Mesenchymal stem cell (in vitro differentiated cells and primary cell): ENCODE results near the gene PFN3.
"Not testable (repeated sequence)": the region's sequence is repeated elsewhere in the genome, so short reads cannot be mapped to it uniquely, and the experiment has no call there.

ENCODE experiments used
- DNase-seq: peaks from one replicate; pipeline ENCODE4 v3.0.0-alpha.2; 2013
- H2AFZ ChIP-seq: one replicate; pipeline ENCODE4 v1.6.1; 2013; ENCODE audit warnings: low read depth, mild to moderate bottlenecking, control low read depth, inconsistent platforms, low read length, moderate library complexity
- H2AK5ac ChIP-seq: 2 replicates; pipeline ENCODE4 v1.6.1; 2013; ENCODE audit warnings: low read length, moderate library complexity, mild to moderate bottlenecking, inconsistent platforms; ENCODE audit not compliant: severe bottlenecking
- H2BK120ac ChIP-seq: one replicate; pipeline ENCODE4 v1.6.1; 2013; ENCODE audit warnings: low read depth, mild to moderate bottlenecking, inconsistent platforms, low read length, moderate library complexity
- H2BK12ac ChIP-seq, 2 experiments: one replicate each; pipeline ENCODE4 v1.6.1; 2013; ENCODE audit warnings: inconsistent platforms in 2 of 2, low read length in 2 of 2, mild to moderate bottlenecking in 2 of 2, moderate library complexity in 2 of 2, control low read depth in 1 of 2
- H2BK15ac ChIP-seq: one replicate; pipeline ENCODE4 v1.6.1; 2013; ENCODE audit warnings: mild to moderate bottlenecking, low read depth, inconsistent platforms; ENCODE audit not compliant: poor library complexity, severe bottlenecking
- H2BK5ac ChIP-seq: 2 replicates; pipeline ENCODE4 v1.6.1; 2013; ENCODE audit warnings: low read depth, mild to moderate bottlenecking, low read length, control low read depth, inconsistent platforms; ENCODE audit not compliant: poor library complexity, severe bottlenecking
- H3K14ac ChIP-seq, 2 experiments: one replicate each; pipeline ENCODE4 v1.6.1; 2013; ENCODE audit warnings: inconsistent platforms in 2 of 2, low read length in 2 of 2, control low read depth in 1 of 2, mild to moderate bottlenecking in 1 of 2, moderate library complexity in 1 of 2
- H3K18ac ChIP-seq, 2 experiments: one replicate each; pipeline ENCODE4 v1.6.1; 2013; ENCODE audit warnings: inconsistent platforms in 2 of 2, low read length in 2 of 2, control low read depth in 1 of 2, low read depth in 1 of 2, mild to moderate bottlenecking in 1 of 2
- H3K23ac ChIP-seq, 2 experiments: one replicate each; pipeline ENCODE4 v1.6.1; 2013; ENCODE audit warnings: inconsistent platforms in 2 of 2, low read length in 2 of 2, mild to moderate bottlenecking in 2 of 2, moderate library complexity in 2 of 2, control low read depth in 1 of 2
- H3K27ac ChIP-seq: 2 replicates; pipeline ENCODE4 v1.5.1; 2013; ENCODE audit warnings: mild to moderate bottlenecking, moderate library complexity, low read length, control low read depth, inconsistent platforms; ENCODE audit not compliant: poor library complexity, severe bottlenecking
- H3K27me3 ChIP-seq, 2 experiments: 2 replicates each; pipeline versions ENCODE4 v1.6.1 to v1.7.0; 2013; ENCODE audit warnings: low read length in 2 of 2, mild to moderate bottlenecking in 2 of 2, moderate library complexity in 2 of 2, control low read depth in 1 of 2, inconsistent platforms in 1 of 2; ENCODE audit not compliant: control insufficient read depth in 1 of 2, insufficient read depth in 1 of 2
- H3K36me3 ChIP-seq, 2 experiments: 2 replicates each; pipeline versions ENCODE4 v1.6.1 to v1.7.0; 2013; ENCODE audit warnings: low read length in 2 of 2, control low read depth in 1 of 2, inconsistent platforms in 1 of 2, low read depth in 1 of 2, mild to moderate bottlenecking in 1 of 2; ENCODE audit not compliant: insufficient read depth in 2 of 2, control insufficient read depth in 1 of 2
- H3K4ac ChIP-seq, 2 experiments: one replicate each; pipeline ENCODE4 v1.6.1; 2013; ENCODE audit warnings: inconsistent platforms in 2 of 2, low read length in 2 of 2, mild to moderate bottlenecking in 2 of 2, moderate library complexity in 2 of 2, control low read depth in 1 of 2, low read depth in 1 of 2
- H3K4me1 ChIP-seq: 2 replicates; pipeline ENCODE4 v1.6.1; 2013; ENCODE audit warnings: low read depth, low read length, control low read depth; ENCODE audit not compliant: control insufficient read depth, insufficient read depth
- H3K4me2 ChIP-seq: 2 replicates; pipeline ENCODE4 v1.6.1; 2013; ENCODE audit warnings: low read length, mild to moderate bottlenecking, inconsistent platforms; ENCODE audit not compliant: poor library complexity, severe bottlenecking
- H3K4me3 ChIP-seq, 2 experiments: 2 replicates each; pipeline versions ENCODE4 v1.5.1 to v1.7.0; 2013; ENCODE audit warnings: low read length in 2 of 2, mild to moderate bottlenecking in 2 of 2, control low read depth in 1 of 2, low read depth in 1 of 2; ENCODE audit not compliant: insufficient read depth in 1 of 2
- H3K79me1 ChIP-seq: replicated peaks from 2 replicates; pipeline ENCODE4 v1.6.1; 2013; ENCODE audit warnings: mild to moderate bottlenecking, control low read depth, low read length, inconsistent platforms; ENCODE audit not compliant: poor library complexity, severe bottlenecking
- H3K9ac ChIP-seq: 2 replicates; pipeline ENCODE4 v1.7.0; 2013; ENCODE audit warnings: mild to moderate bottlenecking, low read length, moderate library complexity
- H3K9me3 ChIP-seq: 2 replicates; pipeline ENCODE4 v1.7.0; 2013; ENCODE audit warnings: mild to moderate bottlenecking, low read length; ENCODE audit not compliant: control insufficient read depth
- H4K8ac ChIP-seq: one replicate; pipeline ENCODE4 v1.6.1; 2013; ENCODE audit warnings: inconsistent platforms, mild to moderate bottlenecking, low read length, moderate library complexity
- H4K91ac ChIP-seq: one replicate; pipeline ENCODE4 v1.6.1; 2013; ENCODE audit warnings: mild to moderate bottlenecking, low read length, inconsistent platforms
- WGBS: methylation state at CpG from one replicate; pipeline ENCODE4 v1.1.7; 2013; ENCODE audit warnings: mixed read lengths; 5-methylcytosine and 5-hydroxymethylcytosine counted together

Gene PFN3

DNA sequence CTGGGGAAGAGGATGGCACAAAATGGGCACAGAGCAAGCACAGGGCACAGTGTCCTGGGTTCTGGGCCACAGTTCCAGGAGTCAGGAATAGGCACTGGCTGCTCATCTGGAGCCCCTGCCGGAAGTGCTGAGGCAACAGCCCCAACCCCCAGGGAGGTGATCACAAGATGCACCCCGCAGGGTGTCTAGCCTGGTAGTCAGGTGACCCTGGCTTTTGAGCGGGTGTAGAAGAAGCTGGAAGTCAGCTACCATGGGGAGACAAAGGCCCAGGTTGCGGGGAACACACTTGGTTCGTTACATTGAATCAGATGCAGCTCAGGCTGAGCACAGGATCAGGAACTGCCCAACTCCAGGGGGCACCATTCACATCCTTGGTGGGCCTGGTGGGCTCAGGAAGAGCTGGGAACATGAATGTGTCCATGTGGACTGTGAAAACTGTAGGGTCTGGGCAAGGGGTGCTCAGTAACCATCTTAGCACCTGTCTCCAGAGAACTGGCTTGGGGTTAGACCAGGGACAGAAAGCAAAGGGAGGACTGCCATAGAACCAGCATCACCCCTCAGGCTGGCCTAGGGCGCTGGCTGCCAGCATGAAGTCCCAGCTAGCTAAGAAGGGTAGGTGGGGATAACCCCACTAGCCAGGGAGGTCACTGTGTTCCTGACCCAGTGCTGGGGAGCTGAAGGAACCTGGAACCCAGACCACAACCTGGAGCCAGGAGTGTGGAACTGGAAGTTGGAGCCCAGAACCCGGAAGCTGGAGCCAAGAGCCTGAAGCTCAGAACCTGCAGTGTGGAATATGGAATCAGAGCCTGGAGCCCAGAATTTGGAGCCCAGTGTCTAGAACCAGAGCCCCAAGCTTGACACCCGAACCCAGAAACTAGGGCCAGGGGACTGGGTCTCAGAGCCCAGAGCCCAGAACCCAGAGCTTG is 22.3 kb downstream of the PFN3 start:
- peaks cover 0 to 54% of the 10 kb centered on the region in 2 experiments for H3K27me3 ChIP-seq

DNA sequence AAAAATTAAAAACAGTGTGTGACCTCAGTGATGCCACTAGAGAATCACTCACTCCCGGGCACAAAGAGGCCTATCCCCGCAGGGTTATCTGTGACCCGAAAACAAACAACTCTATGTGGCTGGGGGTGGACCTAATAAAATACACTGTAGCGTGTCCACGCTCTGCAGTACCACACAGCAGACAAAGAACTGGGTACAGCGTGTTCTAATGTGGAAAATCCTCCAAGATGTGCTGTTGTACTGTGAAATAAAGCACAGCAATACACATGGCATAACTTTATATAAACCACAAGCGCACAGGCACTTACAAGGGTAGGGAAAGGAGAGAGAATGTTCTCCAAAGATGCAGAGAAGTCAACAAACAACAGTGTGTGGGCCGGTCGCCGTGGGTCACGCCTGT is 24.4 kb downstream of the PFN3 start:
- peaks cover 10% of the 10 kb centered on the region for H3K79me1 ChIP-seq
- no peak overlapping the region for H3K14ac ChIP-seq
- peaks cover 0 to 14% of the 10 kb centered on the region in 2 experiments for H3K36me3 ChIP-seq
- no peak overlapping the region for H4K91ac ChIP-seq
- no peak overlapping the region for H3K9ac ChIP-seq
- no peak overlapping the region for H2BK12ac ChIP-seq
- no peak overlapping the region for H2BK5ac ChIP-seq
- no peak overlapping the region for H3K18ac ChIP-seq
- H4K8ac ChIP-seq = no peak overlapping the region
- no peak overlapping the region for H2AFZ ChIP-seq
- no peak overlapping the region for H2AK5ac ChIP-seq
- no peak overlapping the region for H3K4ac ChIP-seq
- DNase-seq = no peak
- no peak overlapping the region for H3K4me2 ChIP-seq
- peaks cover 30% of the 10 kb centered on the region for H3K4me1 ChIP-seq
- H2BK120ac ChIP-seq = no peak overlapping the region
- peaks cover 0 to 35% of the 10 kb centered on the region in 2 experiments for H3K27me3 ChIP-seq
- no peak overlapping the region for H3K4me3 ChIP-seq
- H3K23ac ChIP-seq = no peak overlapping the region
- H3K27ac ChIP-seq = no peak overlapping the region
- H2BK15ac ChIP-seq = no peak overlapping the region
- H3K9me3 ChIP-seq = no peaks in the 10 kb centered on the region
- WGBS = 95% methylated on average over 11 of the region's 11 CpGs

More for the DNA sequence above, 22.3 kb downstream of the PFN3 start:
- Histone ChIP-seq H3K9ac (no peak overlapping the region), H2AFZ (no peak overlapping the region), H2BK15ac (no peak overlapping the region), H3K23ac (no peak overlapping the region), H2AK5ac (peak overlapping the region; percentile 29), H3K14ac (no peak overlapping the region), H3K4me1 (peaks cover 18% of the 10 kb centered on the region), H3K36me3 (peaks cover 0 to 4% of the 10 kb centered on the region in 2 experiments), H3K4ac (no peak overlapping the region), H3K79me1 (no peaks in the 10 kb centered on the region), H2BK120ac (no peak overlapping the region), H3K27ac (no peak overlapping the region), H3K9me3 (no peaks in the 10 kb centered on the region), H4K8ac (no peak overlapping the region), H3K4me2 (no peak overlapping the region), H4K91ac (no peak overlapping the region), H3K18ac (no peak overlapping the region), H2BK5ac (no peak overlapping the region), H3K4me3 (no peak overlapping the region), H2BK12ac (no peak overlapping the region)
- no peak for DNase-seq
- WGBS = 96% methylated on average over 8 of the region's 8 CpGs

DNA sequence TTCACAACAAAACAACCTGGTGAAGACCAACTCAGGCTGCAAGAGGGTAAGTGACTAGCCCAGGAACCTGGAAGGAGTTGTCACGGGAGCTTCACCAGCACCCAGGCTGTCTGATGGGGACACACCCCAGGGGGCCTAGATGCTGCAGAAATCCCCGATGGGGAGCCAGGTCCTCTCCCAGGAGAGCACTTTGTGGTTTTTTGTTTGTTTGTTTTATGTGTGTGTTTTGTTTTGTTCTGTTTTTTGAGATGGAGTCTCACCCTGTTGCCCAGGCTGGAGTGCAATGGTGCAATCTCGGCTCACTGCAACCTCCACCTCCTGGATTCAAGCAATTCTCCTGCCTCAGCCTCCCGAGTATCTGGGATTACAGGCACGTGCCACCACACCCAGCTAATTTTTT is 24.9 kb downstream of the PFN3 start:
- H3K23ac ChIP-seq = not testable (repeated sequence)

DNA sequence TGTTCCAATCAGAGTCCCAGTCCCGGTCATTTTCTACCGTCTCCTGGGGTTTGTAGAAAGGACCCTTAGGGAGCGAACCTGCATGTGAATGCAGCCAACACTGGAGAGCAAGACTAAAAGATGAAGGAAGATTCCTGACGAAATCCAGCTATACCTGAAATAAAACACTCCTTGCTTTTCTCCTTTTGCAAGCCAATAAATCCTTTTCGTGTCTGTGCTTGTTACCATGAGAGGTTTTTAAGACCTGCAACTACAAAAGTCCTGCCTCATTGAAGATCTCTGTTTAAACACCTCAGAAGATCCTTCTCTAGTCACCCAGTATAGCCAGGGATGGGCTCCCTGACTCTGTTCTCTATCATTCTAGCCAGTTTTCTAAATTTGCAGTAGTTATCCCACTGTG is 26.2 kb downstream of the PFN3 start:
- no peak overlapping the region for H3K4me3 ChIP-seq
- no peak overlapping the region for H2BK15ac ChIP-seq
- H3K23ac ChIP-seq = no peak overlapping the region
- no peak overlapping the region for H3K4me2 ChIP-seq
- no peak overlapping the region for H2BK5ac ChIP-seq
- H3K9me3 ChIP-seq = no peaks in the 10 kb centered on the region
- no peak overlapping the region for H4K91ac ChIP-seq
- H3K14ac ChIP-seq = no peak overlapping the region
- H4K8ac ChIP-seq = no peak overlapping the region
- H3K36me3 ChIP-seq = peaks cover 0 to 14% of the 10 kb centered on the region in 2 experiments
- H2BK120ac ChIP-seq = no peak overlapping the region
- DNase-seq = no peak
- H3K27ac ChIP-seq = no peak overlapping the region
- H2BK12ac ChIP-seq = no peak overlapping the region
- no peak overlapping the region for H2AK5ac ChIP-seq
- peaks cover 31% of the 10 kb centered on the region for H3K4me1 ChIP-seq
- peaks cover 0 to 39% of the 10 kb centered on the region in 2 experiments for H3K27me3 ChIP-seq
- H2AFZ ChIP-seq = no peak overlapping the region
- no peak overlapping the region for H3K4ac ChIP-seq
- no peak overlapping the region for H3K18ac ChIP-seq
- peaks cover 10% of the 10 kb centered on the region for H3K79me1 ChIP-seq
- WGBS = 87% methylated on average over 5 of the region's 5 CpGs
- no peak overlapping the region for H3K9ac ChIP-seq

More for the DNA sequence above, 24.9 kb downstream of the PFN3 start:
- H3K27ac ChIP-seq, H4K8ac ChIP-seq, H4K91ac ChIP-seq, H3K9ac ChIP-seq, H2BK120ac ChIP-seq, H2BK5ac ChIP-seq, DNase-seq, H2BK15ac ChIP-seq, H3K14ac ChIP-seq, H3K4me2 ChIP-seq, H3K4me3 ChIP-seq, H3K79me1 ChIP-seq, H3K4ac ChIP-seq, H2AK5ac ChIP-seq, H2BK12ac ChIP-seq, H3K9me3 ChIP-seq, H2AFZ ChIP-seq, H3K18ac ChIP-seq: not testable (repeated sequence)
- H3K36me3 ChIP-seq = peaks cover 0 to 14% of the 10 kb centered on the region in 2 experiments
- 79% methylated on average over 5 of the region's 5 CpGs for WGBS
- peaks cover 31% of the 10 kb centered on the region for H3K4me1 ChIP-seq
- H3K27me3 ChIP-seq = peaks cover 0 to 30% of the 10 kb centered on the region in 2 experiments
